Measurements from ENCODE around the gene PMEL. TPM values are rescaled to one million over a fixed set of nuclear protein-coding genes. Genes with fewer than 3 reads are reported as not detected.
A peak's percentile ranks its signal among the peaks of the same experiment; 100 is the strongest.

PMEL gene
- polyA plus RNA-seq (2013): 1.0 TPM

DNA sequence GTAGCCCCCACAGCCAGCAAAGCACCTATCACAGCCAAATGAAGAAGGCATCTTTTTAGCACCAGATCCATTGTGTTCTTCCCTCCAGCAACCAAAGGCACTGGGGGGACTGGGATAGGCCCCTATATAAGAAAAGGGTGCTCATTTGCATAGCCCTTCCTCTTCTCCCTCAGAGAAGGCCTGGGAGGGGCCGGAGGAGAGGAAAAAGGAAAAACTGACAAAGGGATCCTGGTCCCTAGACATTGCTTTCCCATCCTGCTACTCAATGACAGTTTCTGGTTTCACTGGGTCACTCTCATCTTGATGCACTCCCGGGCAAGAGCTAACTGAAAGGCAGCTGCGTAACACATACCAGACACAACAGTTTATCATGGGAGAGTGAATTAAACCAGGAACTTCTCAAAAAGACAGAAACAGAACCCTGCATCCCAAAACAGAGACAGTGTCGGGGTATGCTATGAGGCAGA, at the start of gene PMEL:
TSS of gene PMEL (minus strand) at position 102 of the 467 bp plus-strand sequence. CDS start at position 71, 31 bp downstream.
- 17% methylated on average over 1 of the region's 4 CpGs for WGBS (ENCODE audit: insufficient coverage)
- ChIA-PET POLR2A (no interaction called here), CTCF (interaction anchor here (1.4 kb wide), 1 partner anchor 17 kb away, joined by 3 read pairs; no protein-coding TSS in a partner anchor)
- peak in 2 of 3 donors; percentile 25 to 34 for DNase-seq
- H3K4me3 ChIP-seq (ENCODE audit: control insufficient read depth in 1 of 7, extremely low read depth in 1 of 7, insufficient read depth in 4 of 7, low read depth in 2 of 7, low read length in 6 of 7): peak within 1 kb of the TSS; percentile 83 to 97 (median 87)
- H3K4me1 ChIP-seq (ENCODE audit: control extremely low read depth in 1 of 4, control insufficient read depth in 4 of 4, insufficient read depth in 4 of 4, low read length in 3 of 4): peaks cover 10 to 22% (median 17%) of the 10 kb centered on the region in 4 experiments
- peak within 1 kb of the TSS; percentile 42 to 81 for H3K27ac ChIP-seq (ENCODE audit: insufficient read depth in 1 of 2, low read depth in 1 of 2, low read length in 2 of 2, poor library complexity in 1 of 2, severe bottlenecking in 2 of 2)
- H3K9me3 ChIP-seq (ENCODE audit: control extremely low read depth in 1 of 5, control insufficient read depth in 4 of 5, insufficient read depth in 2 of 5, low read depth in 1 of 5, low read length in 4 of 5): no peaks in the 10 kb centered on the region
- no peaks in the 10 kb centered on the region for H3K27me3 ChIP-seq (replicated peaks in 2 of 5; ENCODE audit: control insufficient read depth in 4 of 5, insufficient read depth in 5 of 5, low read length in 4 of 5)
- peaks cover 0 to 29% (median 3%) of the 10 kb centered on the region in 4 experiments for H3K36me3 ChIP-seq (ENCODE audit: control insufficient read depth in 4 of 4, insufficient read depth in 4 of 4, low read length in 3 of 4)

DNA sequence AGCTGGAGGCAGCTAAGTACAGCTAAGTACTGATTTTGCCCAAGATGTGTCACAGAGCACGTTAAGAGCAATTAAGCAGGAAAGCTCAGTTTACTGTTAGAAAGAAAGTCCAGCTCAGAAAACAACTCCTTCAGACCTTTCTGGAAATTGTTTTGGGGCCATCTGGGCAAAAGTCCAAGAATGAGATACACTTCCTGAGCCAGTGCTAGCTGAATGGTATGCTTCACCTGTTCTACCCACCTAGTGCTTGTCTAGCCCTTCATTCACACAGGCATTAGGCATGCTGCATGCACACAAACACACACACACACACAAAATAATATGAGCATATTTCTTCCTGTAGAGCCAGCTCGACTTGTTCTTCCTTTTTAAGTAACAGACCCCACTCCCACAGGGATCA, 48.4 kb upstream of the PMEL start:
- Histone ChIP-seq H3K27me3 (replicated peaks in 2 of 5; ENCODE audit: control insufficient read depth in 4 of 5, insufficient read depth in 5 of 5, low read length in 4 of 5) (no peaks in the 10 kb centered on the region), H3K4me3 (ENCODE audit: control insufficient read depth in 1 of 7, extremely low read depth in 1 of 7, insufficient read depth in 4 of 7, low read depth in 2 of 7, low read length in 6 of 7) (no peak overlapping the region), H3K9me3 (ENCODE audit: control extremely low read depth in 1 of 5, control insufficient read depth in 4 of 5, insufficient read depth in 2 of 5, low read depth in 1 of 5, low read length in 4 of 5) (no peaks in the 10 kb centered on the region), H3K4me1 (ENCODE audit: control extremely low read depth in 1 of 4, control insufficient read depth in 4 of 4, insufficient read depth in 4 of 4, low read length in 3 of 4) (no peaks in the 10 kb centered on the region), H3K27ac (ENCODE audit: insufficient read depth in 1 of 2, low read depth in 1 of 2, low read length in 2 of 2, poor library complexity in 1 of 2, severe bottlenecking in 2 of 2) (no peak overlapping the region), H3K36me3 (ENCODE audit: control insufficient read depth in 4 of 4, insufficient read depth in 4 of 4, low read length in 3 of 4) (peaks cover 0 to 5% (median under 1%) of the 10 kb centered on the region in 4 experiments)
- POLR2A ChIA-PET: no interaction called here
- 60% methylated on average over 2 of the region's 2 CpGs for WGBS (ENCODE audit: insufficient coverage)
- DNase-seq: no peak
- CTCF ChIA-PET: interaction anchor here (1.2 to 5.8 kb wide), 4 partner anchors 8 to 17 kb away, joined by 4 to 45 read pairs (median 10); partner anchors contain the start of gene SUOX

DNA sequence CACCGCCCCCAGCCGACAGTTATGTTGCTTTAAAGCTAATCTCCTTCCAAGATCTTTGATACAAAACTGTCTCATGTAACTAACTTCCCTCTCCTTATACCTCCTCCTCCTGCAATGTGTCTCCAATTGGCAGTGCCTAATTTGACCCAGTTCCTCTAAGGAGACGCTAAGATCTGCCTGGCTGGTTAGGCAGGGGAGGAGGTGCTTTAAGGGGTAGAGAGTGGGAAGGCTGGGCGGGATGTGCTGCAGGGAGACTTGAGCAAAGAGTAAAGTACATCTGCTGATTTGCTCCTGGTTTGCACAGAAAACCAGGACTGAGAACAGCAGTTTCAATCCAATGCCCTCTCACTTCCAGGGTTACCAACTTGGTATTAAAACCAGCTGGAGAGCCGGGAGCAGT, 47.6 kb upstream of the PMEL start:
- Histone ChIP-seq H3K4me1 (ENCODE audit: control extremely low read depth in 1 of 4, control insufficient read depth in 4 of 4, insufficient read depth in 4 of 4, low read length in 3 of 4) (peaks cover 0 to under 1% (median 0%) of the 10 kb centered on the region in 4 experiments), H3K36me3 (ENCODE audit: control insufficient read depth in 4 of 4, insufficient read depth in 4 of 4, low read length in 3 of 4) (peaks cover 0 to 5% (median under 1%) of the 10 kb centered on the region in 4 experiments), H3K9me3 (ENCODE audit: control extremely low read depth in 1 of 5, control insufficient read depth in 4 of 5, insufficient read depth in 2 of 5, low read depth in 1 of 5, low read length in 4 of 5) (no peaks in the 10 kb centered on the region), H3K27me3 (replicated peaks in 2 of 5; ENCODE audit: control insufficient read depth in 4 of 5, insufficient read depth in 5 of 5, low read length in 4 of 5) (no peaks in the 10 kb centered on the region), H3K4me3 (ENCODE audit: control insufficient read depth in 1 of 7, extremely low read depth in 1 of 7, insufficient read depth in 4 of 7, low read depth in 2 of 7, low read length in 6 of 7) (no peak overlapping the region), H3K27ac (ENCODE audit: insufficient read depth in 1 of 2, low read depth in 1 of 2, low read length in 2 of 2, poor library complexity in 1 of 2, severe bottlenecking in 2 of 2) (no peak overlapping the region)
- CTCF ChIA-PET: interaction anchor here (1.0 to 5.8 kb wide), 7 partner anchors 8 to 275 kb away, joined by 3 to 45 read pairs (median 4); partner anchors contain the start of gene SUOX
- POLR2A ChIA-PET: no interaction called here
- no peak for DNase-seq
- 93% methylated on average over 3 of the region's 5 CpGs for WGBS (ENCODE audit: insufficient coverage)

DNA sequence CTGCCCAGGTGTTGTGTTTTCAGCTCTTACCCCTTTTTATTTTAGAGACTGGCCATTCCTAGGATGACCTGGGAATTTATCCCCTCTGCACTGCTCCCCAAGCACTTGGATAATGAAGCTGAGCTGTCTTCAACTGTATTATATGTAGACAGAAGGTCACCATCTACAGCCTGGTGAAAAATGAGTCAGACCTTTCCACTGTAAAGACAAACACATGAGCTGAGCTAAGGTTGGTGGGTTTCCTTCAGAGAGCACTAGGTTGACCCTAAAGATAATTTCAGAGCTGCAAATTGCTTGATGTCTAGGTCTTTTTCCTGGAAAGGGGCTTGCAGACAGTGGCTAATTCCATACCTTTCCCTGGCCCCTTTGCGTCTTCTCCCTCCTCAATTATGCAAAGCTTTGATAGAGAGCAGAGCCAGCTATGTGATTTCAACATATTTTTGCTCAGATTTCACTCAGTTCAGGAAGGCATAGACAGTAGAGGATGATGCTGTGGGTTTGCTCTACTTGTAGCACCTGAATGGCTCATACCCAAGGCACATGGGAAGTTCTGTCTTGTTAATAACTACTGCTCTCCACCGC, 45.8 kb upstream of the PMEL start:
- H3K27me3 ChIP-seq (replicated peaks in 2 of 5; ENCODE audit: control insufficient read depth in 4 of 5, insufficient read depth in 5 of 5, low read length in 4 of 5): no peaks in the 10 kb centered on the region
- H3K27ac ChIP-seq (ENCODE audit: insufficient read depth in 1 of 2, low read depth in 1 of 2, low read length in 2 of 2, poor library complexity in 1 of 2, severe bottlenecking in 2 of 2): no peak overlapping the region
- no peak overlapping the region for H3K4me3 ChIP-seq (ENCODE audit: control insufficient read depth in 1 of 7, extremely low read depth in 1 of 7, insufficient read depth in 4 of 7, low read depth in 2 of 7, low read length in 6 of 7)
- H3K36me3 ChIP-seq (ENCODE audit: control insufficient read depth in 4 of 4, insufficient read depth in 4 of 4, low read length in 3 of 4): no peaks in the 10 kb centered on the region
- ChIA-PET POLR2A (interaction anchor here (0.6 kb wide), 1 partner anchor 29 kb away, joined by 8 read pairs; no protein-coding TSS in a partner anchor), CTCF (interaction anchor here (1.3 to 5.8 kb wide), 4 partner anchors 14 to 48 kb away, joined by 3 to 45 read pairs (median 16); partner anchors contain the start of gene SUOX)
- no CpG with 5 or more reads among the region's 2 CpGs for WGBS (ENCODE audit: insufficient coverage)
- H3K9me3 ChIP-seq (ENCODE audit: control extremely low read depth in 1 of 5, control insufficient read depth in 4 of 5, insufficient read depth in 2 of 5, low read depth in 1 of 5, low read length in 4 of 5): no peaks in the 10 kb centered on the region
- no peak for DNase-seq
- H3K4me1 ChIP-seq (ENCODE audit: control extremely low read depth in 1 of 4, control insufficient read depth in 4 of 4, insufficient read depth in 4 of 4, low read length in 3 of 4): peaks cover 5 to 11% (median 9%) of the 10 kb centered on the region in 4 experiments

DNA sequence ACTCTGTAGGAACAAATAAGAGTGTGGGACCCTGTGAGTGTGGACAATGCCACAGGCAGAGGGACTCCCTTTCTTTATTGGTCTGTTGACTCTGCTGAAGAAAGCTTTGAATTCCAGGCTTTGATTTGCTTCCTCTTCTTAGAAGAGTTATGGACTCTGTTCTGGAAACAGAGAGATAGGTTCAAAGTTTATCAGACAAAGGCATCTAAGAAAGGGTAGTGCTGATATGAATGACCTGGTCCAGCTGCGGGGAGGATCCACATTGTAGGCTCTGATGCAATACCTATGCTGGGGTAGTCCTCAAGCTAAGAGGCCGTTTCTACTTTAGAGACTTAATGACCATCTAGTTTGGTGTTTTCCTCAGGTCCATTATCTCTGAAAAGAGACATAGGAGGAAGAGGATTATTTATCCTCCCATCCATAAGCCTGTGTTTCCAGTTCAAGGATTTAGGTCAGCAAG, 44.3 kb upstream of the PMEL start:
- CTCF ChIA-PET: interaction anchor here (1.3 to 5.8 kb wide), 5 partner anchors 13 to 37 kb away, joined by 3 to 45 read pairs (median 12); partner anchors contain the start of gene SUOX
- Histone ChIP-seq H3K4me1 (ENCODE audit: control extremely low read depth in 1 of 4, control insufficient read depth in 4 of 4, insufficient read depth in 4 of 4, low read length in 3 of 4) (peaks cover 5 to 22% (median 15%) of the 10 kb centered on the region in 4 experiments), H3K27me3 (replicated peaks in 2 of 5; ENCODE audit: control insufficient read depth in 4 of 5, insufficient read depth in 5 of 5, low read length in 4 of 5) (no peaks in the 10 kb centered on the region), H3K36me3 (ENCODE audit: control insufficient read depth in 4 of 4, insufficient read depth in 4 of 4, low read length in 3 of 4) (no peaks in the 10 kb centered on the region), H3K9me3 (ENCODE audit: control extremely low read depth in 1 of 5, control insufficient read depth in 4 of 5, insufficient read depth in 2 of 5, low read depth in 1 of 5, low read length in 4 of 5) (no peaks in the 10 kb centered on the region), H3K4me3 (ENCODE audit: control insufficient read depth in 1 of 7, extremely low read depth in 1 of 7, insufficient read depth in 4 of 7, low read depth in 2 of 7, low read length in 6 of 7) (no peak overlapping the region), H3K27ac (ENCODE audit: insufficient read depth in 1 of 2, low read depth in 1 of 2, low read length in 2 of 2, poor library complexity in 1 of 2, severe bottlenecking in 2 of 2) (no peak overlapping the region)
- POLR2A ChIA-PET: no interaction called here
- 81% methylated on average over 2 of the region's 2 CpGs for WGBS (ENCODE audit: insufficient coverage)
- DNase-seq: no peak

DNA sequence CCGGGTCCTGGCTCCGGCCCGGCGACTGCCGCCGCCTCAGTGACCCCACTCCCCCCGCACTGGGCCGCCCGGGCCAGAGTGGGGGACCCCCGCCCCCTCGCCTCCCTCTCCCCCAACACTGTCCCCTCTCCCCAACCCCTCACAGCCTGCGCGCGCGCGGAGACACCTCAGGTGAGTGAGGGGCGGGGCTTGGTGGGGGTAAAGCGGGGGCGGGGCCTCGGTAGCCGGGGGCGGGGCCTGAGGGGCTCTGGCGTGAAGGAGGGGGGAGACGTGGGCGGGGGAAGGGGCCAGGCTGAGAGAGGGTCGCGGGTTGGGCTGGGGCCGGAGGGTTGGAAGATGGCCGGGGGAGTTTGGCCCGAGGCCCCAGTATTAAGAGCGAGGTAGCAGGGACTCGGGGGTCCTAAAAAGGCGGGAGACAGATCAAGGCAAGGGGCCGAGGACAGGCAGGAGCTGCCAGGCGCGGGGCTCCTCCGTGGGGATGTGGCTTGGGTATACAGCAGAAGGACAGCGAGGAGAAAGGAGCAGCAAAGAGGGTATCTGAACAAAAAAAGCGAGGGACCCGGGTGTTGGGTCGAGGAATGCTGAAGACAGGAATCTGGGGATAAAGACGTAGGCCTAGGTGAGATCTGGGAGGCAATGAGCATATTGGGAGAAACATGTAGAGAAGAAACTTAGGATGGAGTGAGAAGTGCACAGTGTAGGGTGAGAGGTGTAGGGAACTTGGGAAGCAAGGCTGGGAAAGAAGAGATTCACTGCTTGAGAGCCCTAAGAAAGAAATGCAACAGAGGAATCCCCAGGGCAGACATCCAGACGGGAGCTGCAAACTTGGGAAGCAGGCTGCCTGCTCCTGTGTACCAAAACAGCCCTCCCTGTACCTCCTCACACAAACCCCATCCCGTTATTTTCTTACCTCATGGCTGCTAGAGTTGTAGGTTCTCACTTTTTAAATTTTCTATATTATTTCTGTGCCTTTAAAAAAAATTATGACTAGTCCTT, 42.0 kb upstream of the PMEL start:
- WGBS (ENCODE audit: insufficient coverage): under 1% methylated on average over 22 of the region's 44 CpGs
- peak in 2 of 3 donors; percentile 33 to 42 for DNase-seq
- CTCF ChIA-PET: interaction anchor here (0.6 to 2.7 kb wide), 7 partner anchors 8 to 33 kb away, joined by 3 to 15 read pairs (median 6); partner anchors contain the start of gene SUOX

More for the DNA sequence above, 42.0 kb upstream of the PMEL start:
- Histone ChIP-seq H3K9me3 (ENCODE audit: control extremely low read depth in 1 of 5, control insufficient read depth in 4 of 5, insufficient read depth in 2 of 5, low read depth in 1 of 5, low read length in 4 of 5) (no peaks in the 10 kb centered on the region), H3K27ac (ENCODE audit: insufficient read depth in 1 of 2, low read depth in 1 of 2, low read length in 2 of 2, poor library complexity in 1 of 2, severe bottlenecking in 2 of 2) (peak overlapping the region in 1 of 2 experiments; percentile 67), H3K27me3 (replicated peaks in 2 of 5; ENCODE audit: control insufficient read depth in 4 of 5, insufficient read depth in 5 of 5, low read length in 4 of 5) (no peaks in the 10 kb centered on the region), H3K4me3 (ENCODE audit: control insufficient read depth in 1 of 7, extremely low read depth in 1 of 7, insufficient read depth in 4 of 7, low read depth in 2 of 7, low read length in 6 of 7) (peak overlapping the region; percentile 55 to 88 (median 73)), H3K4me1 (ENCODE audit: control extremely low read depth in 1 of 4, control insufficient read depth in 4 of 4, insufficient read depth in 4 of 4, low read length in 3 of 4) (peaks cover 5 to 27% (median 15%) of the 10 kb centered on the region in 4 experiments), H3K36me3 (ENCODE audit: control insufficient read depth in 4 of 4, insufficient read depth in 4 of 4, low read length in 3 of 4) (peaks cover 3 to 17% (median 9%) of the 10 kb centered on the region in 4 experiments)
- POLR2A ChIA-PET: interaction anchor here (0.6 kb wide), 1 partner anchor 42 kb away, joined by 3 read pairs; no protein-coding TSS in a partner anchor

All from common myeloid progenitor, CD34-positive (primary cell).